NCI-H2196 (cell line): ENCODE results near the gene SMIM44.
A peak's percentile ranks its signal among the peaks of the same experiment; 100 is the strongest.
"Not testable (repeated sequence)": the region's sequence is repeated elsewhere in the genome, so short reads cannot be mapped to it uniquely, and the experiment has no call there.

Experiments
- DNase-seq: peaks from one replicate; lab custom pipeline; 2025; ENCODE audit not compliant: unreplicated experiment; lab: John Stamatoyannopoulos, UW

Gene SMIM44

DNA sequence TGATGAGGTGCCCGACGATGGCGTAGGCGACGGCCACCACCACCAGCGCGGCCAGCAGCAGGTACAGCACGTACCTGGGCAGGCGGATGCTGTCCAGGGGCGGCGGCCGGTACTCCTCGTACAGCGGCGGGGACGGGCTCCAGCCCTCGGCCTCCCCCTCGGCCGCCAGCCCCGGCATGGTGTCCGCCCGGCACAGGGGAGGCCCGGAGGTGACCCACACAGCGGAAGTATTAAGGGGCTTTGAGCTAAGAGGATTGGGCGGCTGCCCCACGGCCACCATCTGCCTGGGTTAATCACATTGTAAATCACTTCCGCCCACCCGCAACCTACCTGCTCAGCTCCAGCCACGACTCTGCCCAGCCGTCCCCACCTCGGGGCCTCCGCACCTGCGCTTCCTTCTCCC is at the start of gene SMIM44:
Gene SMIM44, minus strand, starts transcription at position 216 of the 403 bp plus-strand sequence. Its CDS starts 38 bp downstream, at position 178.
- no peak for DNase-seq

DNA sequence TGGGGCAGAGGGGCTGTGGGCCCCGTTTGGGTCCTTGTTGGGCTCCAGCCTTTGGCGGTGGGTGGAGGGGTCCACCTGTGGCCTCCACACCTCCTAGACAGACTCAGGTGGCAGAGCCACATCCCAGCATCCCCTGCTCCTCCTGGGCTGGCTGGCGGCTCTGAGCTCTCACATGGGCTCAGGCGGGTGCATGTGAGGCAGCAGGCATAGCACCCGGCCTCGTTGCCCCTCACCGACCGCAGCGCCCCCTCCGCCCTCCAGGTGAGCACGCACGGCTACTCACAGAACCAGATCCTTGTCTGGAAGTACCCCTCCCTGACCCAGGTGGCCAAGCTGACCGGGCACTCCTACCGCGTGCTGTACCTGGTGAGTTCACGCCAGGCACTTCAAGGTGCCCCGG is 49.8 kb upstream of the SMIM44 start:
- DNase-seq = no peak

DNA sequence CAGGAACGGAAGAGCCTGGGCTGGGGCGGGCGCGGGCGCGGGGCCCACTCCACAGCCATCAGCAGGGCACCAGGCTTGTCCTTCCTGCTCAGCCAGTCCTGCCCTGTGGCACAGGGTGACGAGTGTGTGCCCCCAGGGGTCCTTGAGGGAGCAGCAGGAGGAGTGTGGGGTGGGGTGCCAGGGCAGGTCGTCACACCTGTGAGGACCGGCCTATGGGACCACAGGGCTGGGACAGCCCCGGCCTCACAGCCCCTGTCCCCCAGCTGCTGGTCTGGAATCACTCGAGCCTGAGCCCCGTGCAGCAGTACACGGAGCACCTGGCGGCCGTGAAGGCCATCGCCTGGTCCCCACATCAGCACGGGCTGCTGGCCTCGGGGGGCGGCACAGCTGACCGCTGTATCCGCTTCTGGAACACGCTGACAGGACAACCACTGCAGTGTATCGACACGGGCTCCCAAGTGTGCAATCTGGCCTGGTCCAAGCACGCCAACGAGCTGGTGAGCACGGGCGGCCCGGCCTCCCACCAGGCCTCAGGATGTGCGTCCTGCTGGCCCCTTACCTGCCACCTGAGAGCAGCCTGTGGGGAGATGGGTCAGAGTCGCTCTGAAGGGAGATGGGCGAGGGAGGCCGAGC is 49.0 kb upstream of the SMIM44 start:
- DNase-seq = no peak

DNA sequence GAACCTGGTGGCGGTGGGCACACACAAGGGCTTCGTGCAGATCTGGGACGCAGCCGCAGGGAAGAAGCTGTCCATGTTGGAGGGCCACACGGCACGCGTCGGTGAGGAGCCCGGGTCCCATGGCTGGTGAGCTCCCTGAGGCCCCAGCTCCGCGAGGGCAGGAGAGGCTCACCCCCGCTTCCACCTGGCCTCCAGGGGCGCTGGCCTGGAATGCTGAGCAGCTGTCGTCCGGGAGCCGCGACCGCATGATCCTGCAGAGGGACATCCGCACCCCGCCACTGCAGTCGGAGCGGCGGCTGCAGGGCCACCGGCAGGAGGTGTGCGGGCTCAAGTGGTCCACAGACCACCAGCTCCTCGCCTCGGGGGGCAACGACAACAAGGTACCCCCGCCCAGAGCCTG is 48.5 kb upstream of the SMIM44 start:
- DNase-seq = no peak

DNA sequence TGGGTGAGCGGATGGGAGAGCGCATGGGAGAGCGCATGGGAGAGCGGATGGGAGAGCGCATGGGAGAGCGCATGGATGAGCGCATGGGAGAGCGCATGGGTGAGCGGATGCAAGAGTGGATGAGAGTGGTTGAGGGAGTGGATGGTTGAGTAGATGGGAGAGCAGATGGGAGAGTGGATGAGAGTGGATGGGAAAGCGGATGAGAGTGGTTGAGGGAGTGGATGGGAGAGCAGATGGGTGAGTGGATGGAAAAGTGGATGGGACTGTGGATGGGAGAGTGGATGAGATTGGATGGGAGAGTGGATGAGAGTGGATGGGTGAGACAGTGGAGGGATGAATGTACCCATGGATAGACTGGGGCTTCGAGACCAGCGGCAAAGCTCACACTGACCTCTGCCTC is 47.1 kb upstream of the SMIM44 start:
- no peak for DNase-seq

DNA sequence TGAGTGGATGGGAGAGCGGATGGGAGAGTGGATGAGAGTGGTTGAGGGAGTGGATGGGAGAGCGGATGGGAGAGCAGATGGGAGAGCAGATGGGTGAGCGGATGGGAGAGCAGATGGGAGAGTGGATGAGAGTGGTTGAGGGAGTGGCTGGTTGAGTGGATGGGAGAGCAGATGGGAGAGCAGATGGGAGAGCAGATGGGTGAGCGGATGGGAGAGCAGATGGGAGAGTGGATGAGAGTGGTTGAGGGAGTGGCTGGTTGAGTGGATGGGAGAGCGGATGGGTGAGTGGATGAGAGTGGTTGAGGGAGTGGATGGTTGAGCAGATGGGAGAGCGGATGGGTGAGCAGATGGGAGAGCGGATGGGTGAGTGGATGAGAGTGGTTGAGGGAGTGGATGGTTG is 46.1 kb upstream of the SMIM44 start:
- not testable (repeated sequence) for DNase-seq

DNA sequence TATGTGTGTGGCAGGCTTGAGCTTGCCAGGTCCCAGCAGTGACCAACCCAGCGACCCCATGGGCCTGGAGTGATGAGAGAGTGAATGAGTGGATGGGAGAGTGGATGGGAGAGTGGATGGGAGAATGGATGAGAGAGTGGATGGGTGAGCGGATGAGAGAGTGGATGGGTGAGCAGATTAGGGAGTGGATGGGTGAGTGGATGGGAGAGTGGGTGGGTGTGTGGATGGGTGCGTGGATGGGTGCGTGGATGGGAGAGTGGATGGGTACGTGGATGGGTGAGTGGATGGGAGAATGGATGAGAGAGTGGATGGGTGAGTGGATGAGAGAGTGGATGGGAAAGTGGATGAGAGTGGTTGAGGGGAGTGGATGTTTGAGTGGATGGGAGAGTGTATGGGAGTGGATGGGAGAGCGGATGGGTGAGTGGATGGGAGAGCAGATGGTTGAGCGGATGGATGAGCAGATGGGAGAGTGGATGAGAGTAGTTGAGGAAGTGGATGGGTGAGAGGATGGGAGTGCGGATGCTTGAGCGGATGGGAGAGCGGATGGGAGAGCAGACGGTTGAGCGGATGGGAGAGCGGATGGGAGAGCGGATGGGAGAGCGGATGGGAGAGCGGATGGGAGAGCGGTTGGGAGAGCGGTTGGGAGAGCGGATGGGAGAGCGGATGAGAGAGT is 45.4 kb upstream of the SMIM44 start:
- no peak for DNase-seq

DNA sequence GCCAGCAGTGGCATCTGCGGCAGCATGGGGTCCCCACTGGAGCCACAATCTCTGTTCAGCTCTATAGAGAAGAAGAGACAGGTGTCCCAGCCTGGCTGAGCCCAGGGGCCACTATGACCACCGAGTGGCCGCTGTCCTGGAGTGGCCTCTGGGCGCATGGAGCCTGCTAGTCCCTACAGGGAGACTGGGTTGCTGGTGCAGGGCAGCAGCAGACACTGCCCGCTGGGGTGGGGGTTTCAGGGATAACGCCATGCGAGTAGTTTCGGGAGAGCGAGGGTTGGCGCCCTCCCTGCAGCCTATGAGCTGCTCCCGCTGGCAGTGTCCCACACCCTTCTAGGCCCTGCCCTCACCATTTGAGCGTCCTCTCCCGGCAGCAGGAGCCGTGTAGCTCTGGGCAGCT is 44.8 kb upstream of the SMIM44 start:
- DNase-seq = no peak

DNA sequence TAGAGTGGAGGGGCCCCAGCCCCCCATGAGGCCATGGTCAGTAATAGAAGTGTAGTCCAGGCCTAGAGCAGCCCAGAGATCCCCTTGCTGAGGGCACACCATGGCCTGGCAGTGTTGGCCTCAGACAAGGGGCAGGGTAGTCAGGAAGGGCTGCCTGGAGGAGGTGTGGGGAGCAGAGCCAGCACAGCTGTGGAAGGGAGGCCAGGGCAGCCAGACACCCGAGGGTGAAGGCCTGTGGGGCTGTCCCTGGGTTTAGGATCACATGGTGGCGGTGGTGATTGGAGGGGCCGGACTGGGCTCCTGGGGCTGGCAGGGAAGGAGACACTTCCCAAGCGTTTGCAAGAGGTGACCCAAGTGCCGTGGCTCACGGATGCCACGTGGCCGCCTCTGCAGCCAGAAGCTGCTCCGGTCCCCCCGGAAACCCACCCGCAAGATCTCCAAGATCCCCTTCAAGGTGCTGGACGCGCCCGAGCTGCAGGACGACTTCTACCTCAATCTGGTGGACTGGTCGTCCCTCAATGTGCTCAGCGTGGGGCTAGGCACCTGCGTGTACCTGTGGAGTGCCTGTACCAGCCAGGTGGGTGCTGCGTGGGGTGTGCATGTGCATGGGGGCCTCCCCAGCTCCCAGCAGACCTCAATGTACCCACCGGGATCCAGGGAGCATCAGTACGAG is 44.1 kb upstream of the SMIM44 start:
- DNase-seq = no peak

DNA sequence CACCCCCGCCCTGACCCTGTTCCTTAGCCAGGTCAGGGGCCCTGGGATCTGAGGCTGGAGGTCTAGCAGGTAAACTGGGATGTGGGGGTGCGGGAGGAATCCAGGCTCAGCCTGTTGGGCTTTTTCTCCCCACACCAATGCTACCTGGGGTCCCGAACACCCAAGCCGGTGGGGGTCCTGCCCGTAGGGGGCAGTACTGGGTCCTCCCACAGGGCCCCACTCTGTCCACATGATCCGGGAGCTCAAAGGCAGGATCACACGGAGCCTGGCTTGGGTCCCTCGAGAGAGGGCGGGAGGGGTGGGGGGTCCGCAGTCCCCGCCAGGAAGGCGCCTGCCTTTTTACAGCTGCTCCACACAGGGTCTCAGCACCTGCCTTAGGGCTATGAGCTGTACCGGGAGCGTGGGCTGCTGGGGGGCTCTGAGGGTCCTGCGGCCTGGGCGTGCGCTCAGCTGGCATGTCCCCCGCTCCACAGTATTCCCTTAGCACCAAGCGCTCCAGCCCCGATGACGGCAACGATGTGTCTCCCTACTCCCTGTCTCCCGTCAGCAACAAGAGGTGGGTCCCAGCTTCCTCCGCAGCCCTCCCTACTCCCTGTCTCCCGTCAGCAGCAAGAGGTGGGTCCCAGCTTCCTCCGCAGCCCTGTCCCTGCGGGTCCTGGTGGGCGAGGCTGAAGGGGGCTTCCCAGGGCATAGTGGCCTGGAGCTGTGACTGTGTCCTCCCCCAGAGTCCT is 43.4 kb upstream of the SMIM44 start:
- no peak for DNase-seq

DNA sequence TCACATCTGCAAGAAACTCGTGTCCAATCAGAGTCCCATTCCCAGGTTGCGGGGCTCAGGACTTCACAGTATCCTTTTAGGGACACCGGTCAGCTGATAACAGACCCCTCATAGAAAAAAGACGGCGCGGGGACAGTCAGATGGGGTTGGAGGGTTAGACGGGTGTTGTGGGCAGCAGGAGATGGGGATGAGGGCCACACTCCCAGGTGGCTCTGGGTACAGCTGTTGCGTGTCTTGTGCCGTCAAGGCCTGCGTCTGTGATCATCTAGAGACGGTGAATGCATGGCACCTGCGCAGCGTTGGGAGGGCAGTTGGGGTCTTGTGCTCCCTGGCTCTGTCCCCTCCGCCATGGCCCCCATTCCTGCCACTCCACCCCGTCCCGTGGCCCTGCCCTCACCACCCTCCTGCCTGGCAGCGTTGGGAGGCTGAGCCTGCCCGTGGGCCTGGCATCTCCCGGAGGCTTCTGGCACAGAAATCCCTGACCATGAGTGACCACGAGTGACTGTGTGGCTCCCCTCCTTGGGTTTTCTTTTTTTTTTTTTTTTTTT is 41.7 kb upstream of the SMIM44 start:
- no peak for DNase-seq

DNA sequence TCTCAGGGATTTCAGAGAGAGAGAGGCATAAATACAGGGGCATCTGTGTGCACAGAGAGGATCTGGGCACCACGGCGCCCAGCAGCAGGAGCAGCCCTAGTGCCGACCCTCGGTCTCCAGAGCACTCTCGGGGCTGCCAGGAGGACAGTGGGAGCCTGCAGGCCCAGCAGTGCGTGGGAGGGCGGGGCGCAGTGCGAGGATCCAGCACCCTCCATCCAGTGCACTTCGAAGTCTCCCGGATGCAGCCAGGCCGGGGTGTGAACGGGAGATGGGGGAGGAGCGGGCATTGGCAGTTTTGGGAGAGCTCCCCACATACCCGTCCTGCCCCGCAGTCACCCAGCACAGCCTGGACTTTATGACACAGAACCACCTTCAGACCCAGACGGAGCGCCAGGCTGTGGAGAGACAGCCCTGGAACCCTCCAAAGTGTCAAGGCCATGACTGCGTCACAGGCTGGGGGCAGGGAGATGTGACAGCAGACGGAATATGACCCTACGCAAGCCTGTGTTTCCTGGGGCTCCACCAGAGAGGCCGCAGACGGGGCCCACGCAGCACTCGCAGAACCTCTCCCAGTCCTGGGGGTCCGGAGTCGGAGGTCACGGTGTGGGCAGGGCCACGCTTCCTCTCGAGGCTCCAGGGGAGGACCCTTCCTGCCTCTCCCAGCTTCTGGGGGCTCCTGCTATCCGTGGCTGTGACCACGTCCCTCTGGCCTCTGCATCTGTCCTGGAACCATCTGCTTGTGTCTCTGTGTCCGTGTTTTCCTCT is 41.0 kb upstream of the SMIM44 start:
- DNase-seq = no peak

DNA sequence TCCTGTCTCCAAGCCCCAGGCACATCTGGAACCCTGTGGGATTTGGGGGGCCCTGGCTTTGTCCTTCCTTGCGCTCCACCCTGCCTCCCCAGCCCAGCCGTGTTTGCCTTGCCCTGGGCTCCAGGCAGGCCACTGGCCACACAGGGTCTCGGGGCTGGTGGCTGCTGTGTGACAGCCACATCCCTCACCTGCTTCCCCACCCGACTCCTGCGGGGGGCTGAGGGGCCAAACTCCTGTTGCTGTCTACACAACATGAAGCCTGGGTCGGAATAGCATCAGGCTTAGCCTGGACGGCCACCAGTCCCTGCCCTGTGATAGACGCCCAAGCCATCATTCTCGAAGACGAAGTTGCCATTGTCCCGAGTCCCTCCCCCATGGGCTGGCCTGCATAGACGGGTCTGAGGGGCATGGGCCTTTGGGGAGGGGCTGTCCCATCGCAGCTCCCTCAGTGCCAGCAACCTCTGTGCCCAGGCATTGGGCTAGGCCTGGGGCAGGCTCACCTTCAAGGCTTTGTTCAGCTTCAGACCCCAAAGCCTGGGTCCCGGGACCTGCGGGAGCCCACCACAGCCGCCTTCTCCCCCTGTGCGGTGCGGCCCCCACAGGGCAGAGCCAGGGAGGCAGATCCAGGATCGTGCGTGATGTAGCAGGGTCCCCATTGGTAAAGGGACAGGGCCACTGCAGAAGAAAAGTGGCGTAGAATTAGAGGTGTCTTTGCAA is 40.3 kb upstream of the SMIM44 start:
- DNase-seq = no peak

DNA sequence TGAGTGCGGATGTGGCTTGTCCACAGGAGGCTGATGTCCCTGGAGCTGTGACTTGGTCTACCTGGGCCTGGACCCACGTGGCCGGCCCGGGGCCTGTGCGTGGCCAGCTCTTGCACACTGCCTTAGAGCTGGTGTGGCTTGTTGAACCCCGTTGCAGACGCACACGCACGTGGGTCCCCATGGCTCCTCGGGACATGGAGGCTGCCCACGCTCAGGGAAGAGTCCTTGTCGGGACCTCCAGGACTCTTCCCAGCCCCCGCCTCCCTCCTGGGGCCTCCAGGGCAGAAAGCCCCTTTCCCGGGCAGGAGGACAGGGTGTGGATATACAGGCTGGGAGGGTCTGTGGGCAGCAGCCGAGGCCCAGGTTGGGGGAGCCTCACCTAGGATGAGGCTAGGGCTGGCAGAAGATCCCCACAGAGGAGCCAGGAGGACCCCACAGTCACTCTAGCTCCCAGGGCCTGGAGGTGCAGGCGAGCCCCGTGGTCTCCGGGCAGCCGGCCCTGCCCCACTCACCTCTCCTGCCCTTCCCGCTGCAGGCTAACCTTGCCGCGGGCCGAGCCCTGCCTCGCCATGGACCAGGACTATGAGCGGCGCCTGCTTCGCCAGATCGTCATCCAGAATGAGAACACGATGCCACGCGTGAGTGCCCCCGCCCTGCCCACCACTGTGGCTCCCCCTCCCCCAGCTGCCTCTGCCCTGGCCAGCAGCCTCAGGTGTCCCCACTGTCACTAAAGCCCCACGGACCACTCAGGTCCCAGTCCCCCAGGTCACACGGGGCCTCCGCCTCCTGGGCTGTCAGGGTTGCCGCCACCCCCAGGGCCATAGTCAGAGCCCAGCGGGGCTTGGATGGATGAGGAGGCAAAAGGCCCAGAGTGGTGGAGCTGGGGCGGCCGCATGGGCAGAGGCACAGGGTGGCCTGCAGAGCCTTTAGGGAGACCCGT is 39.5 kb upstream of the SMIM44 start:
- DNase-seq = no peak

DNA sequence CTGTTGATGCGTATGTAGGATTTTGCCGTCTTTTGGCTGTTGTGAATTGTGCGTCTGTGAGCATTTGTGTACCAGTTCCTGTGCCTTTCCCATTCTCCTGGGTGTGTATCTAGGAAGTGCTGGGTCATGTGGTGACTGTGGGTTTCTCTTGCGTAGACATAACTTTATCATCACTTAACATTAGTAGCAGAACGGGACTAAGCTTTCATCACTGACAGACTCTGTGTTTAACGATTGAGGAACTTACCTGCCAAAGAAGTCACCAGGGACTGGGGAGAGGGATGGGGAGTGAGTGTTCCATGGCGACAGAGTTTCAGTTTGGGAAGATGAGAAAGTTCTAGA is 37.8 kb upstream of the SMIM44 start:
- DNase-seq = no peak

DNA sequence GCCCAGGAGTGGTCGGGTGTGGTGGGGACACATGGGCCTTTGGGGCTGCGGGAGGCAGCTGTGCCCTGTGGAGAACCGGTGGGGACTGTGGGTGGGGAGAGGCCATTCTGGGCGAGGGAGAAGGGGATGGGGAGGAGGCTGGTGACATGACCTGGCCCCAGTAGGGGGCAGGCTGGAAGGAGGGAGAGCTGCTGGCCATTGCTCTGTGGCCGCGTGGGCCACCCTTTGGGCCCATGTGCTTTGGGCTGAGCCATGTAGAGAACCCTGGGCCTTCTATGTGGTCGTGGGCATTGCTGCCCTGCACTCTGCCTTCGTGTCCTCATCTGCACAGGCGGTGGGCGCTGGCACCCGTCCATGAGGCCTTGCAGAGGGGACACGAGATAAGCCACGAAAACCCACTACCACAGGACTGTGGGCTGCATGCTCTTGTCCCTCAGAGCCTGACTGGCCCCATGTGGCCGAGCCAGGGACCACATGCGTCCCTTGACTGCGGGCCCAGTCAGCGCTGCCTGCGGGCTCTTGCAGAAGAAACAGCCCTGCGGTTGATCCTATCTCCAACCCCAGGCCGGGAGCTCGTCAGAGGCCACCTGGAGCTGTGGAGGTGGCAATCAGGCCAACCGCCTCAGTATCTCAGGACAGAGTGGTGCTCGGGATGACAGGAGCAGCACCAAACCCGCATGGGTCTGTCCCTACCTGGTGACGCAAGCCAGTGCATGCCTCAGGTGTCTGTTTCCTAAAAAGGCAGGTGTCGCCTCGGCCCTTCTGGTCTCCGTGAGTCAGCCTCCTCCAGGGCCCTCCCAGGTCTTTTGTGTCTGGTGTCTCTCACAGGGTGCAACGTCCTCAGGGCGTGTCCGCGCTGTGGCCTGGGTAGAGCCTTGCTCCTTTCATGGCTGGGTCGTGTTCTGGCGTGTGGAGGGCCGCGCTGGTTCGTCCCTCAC is 37.2 kb upstream of the SMIM44 start:
- peak; percentile 45 for DNase-seq

DNA sequence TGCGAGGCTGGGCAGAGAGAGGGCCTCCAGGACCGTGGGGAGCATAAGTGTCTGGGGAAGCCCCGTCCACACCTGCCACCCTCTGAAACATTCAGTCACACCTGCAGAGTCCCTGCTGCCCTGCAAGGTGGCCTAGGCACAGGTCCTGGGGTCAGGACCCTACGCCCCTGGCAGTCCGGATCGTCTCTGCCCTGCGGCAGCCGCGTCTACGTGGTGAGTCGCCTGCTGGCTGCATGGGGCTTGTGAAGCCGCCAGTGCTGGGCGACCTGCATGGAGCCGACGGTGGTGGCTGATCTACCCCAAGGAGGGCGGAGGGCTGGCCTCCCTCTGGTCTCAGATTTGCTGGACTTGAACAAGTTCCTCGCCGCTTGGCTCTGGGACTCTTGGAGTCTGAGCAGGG is 35.9 kb upstream of the SMIM44 start:
- no peak for DNase-seq

DNA sequence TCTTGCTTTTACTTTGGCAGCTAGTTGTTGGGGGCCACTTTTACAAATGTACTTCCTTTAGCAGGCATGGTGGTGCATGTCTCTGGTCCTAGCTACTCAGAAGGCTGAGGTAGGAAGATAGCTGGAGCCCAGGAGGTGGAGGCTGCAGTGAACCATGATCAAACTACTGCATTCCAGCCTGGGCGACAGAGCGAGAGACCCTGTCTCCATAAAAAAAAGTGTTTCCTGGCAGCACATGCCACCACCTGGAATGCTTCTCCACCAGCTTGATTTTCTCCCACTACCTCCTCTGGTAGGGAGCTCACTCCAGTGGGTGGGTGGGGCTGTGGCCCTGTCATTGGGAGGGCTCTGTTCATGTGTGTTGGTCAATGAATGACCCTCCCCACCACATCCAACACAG is 35.4 kb upstream of the SMIM44 start:
- no peak for DNase-seq
